IMR-90 (cell line): ENCODE results near the gene TBC1D30. TPM values are rescaled to one million over a fixed set of nuclear protein-coding genes. Genes with fewer than 3 reads are reported as not detected.

Source experiments
- ATAC-seq: fragments of 200-7000 bp; cut with Tn5 transposase; 2 replicates; pipeline ENCODE4 v1.9.1; 2020; ENCODE audit warnings: low read depth, mild to moderate bottlenecking, moderate library complexity
- BruUV-seq: library from RNA; stranded (reverse); fragments of 400-500 nt; replicated peaks from 2 replicates; lab custom pipeline; 2021; lab: Mats Ljungman, UMichigan
- CTCF ChIA-PET: fragments of 300-600 bp; formaldehyde crosslinking; extraction: SDS; loops from one replicate; lab custom pipeline; 2021; ENCODE audit warnings: antibody characterized with exemption; lab: Yijun Ruan, JAX
- POLR2A ChIA-PET: fragments of 300-600 bp; sonication (Branson Sonifier 250); formaldehyde crosslinking; loops from one replicate; lab custom pipeline; 2022; ENCODE audit warnings: antibody characterized with exemption; ENCODE audit not compliant: unreplicated experiment; lab: Charles Lee
- DNase-seq: peaks from one replicate; pipeline ENCODE4 v3.0.0; 2013
- H2AFZ ChIP-seq: replicated peaks from 2 replicates; pipeline ENCODE3; 2013; ENCODE audit warnings: low read length, mild to moderate bottlenecking; ENCODE audit not compliant: poor library complexity
- H2AK5ac ChIP-seq: 2 replicates; pipeline ENCODE4 v1.6.1; 2013; ENCODE audit warnings: low read depth, low read length, inconsistent platforms
- H2AK9ac ChIP-seq: replicated peaks from 2 replicates; pipeline ENCODE3; 2013; ENCODE audit warnings: mild to moderate bottlenecking, low read depth, low read length, moderate library complexity; ENCODE audit not compliant: poor library complexity
- H2BK120ac ChIP-seq: 2 replicates; pipeline ENCODE4 v1.6.1; 2013; ENCODE audit warnings: low read depth, low read length, inconsistent platforms
- H2BK15ac ChIP-seq: 3 replicates; pipeline ENCODE4 v1.6.1; 2013; ENCODE audit warnings: low read depth, low read length, inconsistent platforms
- H2BK20ac ChIP-seq: 2 replicates; pipeline ENCODE4 v1.6.1; 2013; ENCODE audit warnings: low read depth, mild to moderate bottlenecking, inconsistent platforms, low read length, moderate library complexity
- H2BK5ac ChIP-seq: 2 replicates; pipeline ENCODE4 v1.6.1; 2013; ENCODE audit warnings: mild to moderate bottlenecking, low read depth, low read length, inconsistent platforms; ENCODE audit not compliant: poor library complexity, severe bottlenecking
- H3K14ac ChIP-seq: replicated peaks from 2 replicates; pipeline ENCODE4 v1.6.1; 2013; ENCODE audit warnings: low read depth, low read length, inconsistent platforms
- H3K18ac ChIP-seq: 2 replicates; pipeline ENCODE4 v1.6.1; 2013; ENCODE audit warnings: low read depth, low read length, control low read depth
- H3K23ac ChIP-seq: 2 replicates; pipeline ENCODE4 v1.6.1; 2013; ENCODE audit warnings: low read depth, low read length, inconsistent platforms
- H3K27ac ChIP-seq: 2 replicates; pipeline ENCODE4 v1.5.1; 2013; ENCODE audit warnings: mild to moderate bottlenecking, control low read depth, low read length; ENCODE audit not compliant: insufficient read depth
- H3K27me3 ChIP-seq: 2 replicates; pipeline ENCODE4 v1.6.1; 2013; ENCODE audit warnings: low read length; ENCODE audit not compliant: control insufficient read depth, insufficient read depth
- H3K36me3 ChIP-seq: 2 replicates; pipeline ENCODE4 v1.6.1; 2013; ENCODE audit warnings: low read length, mixed read lengths; ENCODE audit not compliant: control insufficient read depth, insufficient read depth
- H3K4ac ChIP-seq: 2 replicates; pipeline ENCODE4 v1.6.1; 2013; ENCODE audit warnings: low read depth, low read length, inconsistent platforms
- H3K4me1 ChIP-seq: 2 replicates; pipeline ENCODE4 v1.6.1; 2013; ENCODE audit warnings: low read length, mixed read lengths; ENCODE audit not compliant: control insufficient read depth, insufficient read depth
- H3K4me2 ChIP-seq: 2 replicates; pipeline ENCODE4 v1.6.1; 2013; ENCODE audit warnings: low read depth, mild to moderate bottlenecking, control low read depth, low read length, moderate library complexity
- H3K4me3 ChIP-seq: 2 replicates; pipeline ENCODE4 v1.5.1; 2013; ENCODE audit warnings: low read depth, mild to moderate bottlenecking, control low read depth, low read length, moderate library complexity; ENCODE audit not compliant: insufficient read depth
- H3K56ac ChIP-seq: 2 replicates; pipeline ENCODE4 v1.6.1; 2013; ENCODE audit warnings: low read length, inconsistent platforms; ENCODE audit not compliant: insufficient read depth; ENCODE audit errors: extremely low read depth
- H3K79me1 ChIP-seq, 2 experiments: 2 replicates each; pipeline ENCODE4 v1.6.1; 2013; ENCODE audit warnings: low read length in 2 of 2, inconsistent platforms in 1 of 2, low read depth in 1 of 2
- H3K9ac ChIP-seq: 2 replicates; pipeline ENCODE4 v1.6.1; 2013; ENCODE audit warnings: low read depth, low read length, control low read depth
- H3K9me1 ChIP-seq: 2 replicates; pipeline ENCODE4 v1.6.1; 2013; ENCODE audit warnings: low read length, inconsistent platforms; ENCODE audit not compliant: insufficient read depth
- H3K9me3 ChIP-seq: 2 replicates; pipeline ENCODE4 v1.6.1; 2013; ENCODE audit warnings: low read length; ENCODE audit not compliant: control insufficient read depth, insufficient read depth
- H4K20me1 ChIP-seq: 2 replicates; pipeline ENCODE4 v1.6.1; 2013; ENCODE audit warnings: low read length, inconsistent platforms; ENCODE audit not compliant: insufficient read depth
- H4K5ac ChIP-seq: 2 replicates; pipeline ENCODE4 v1.6.1; 2013; ENCODE audit warnings: mild to moderate bottlenecking, low read depth, low read length, control low read depth
- H4K8ac ChIP-seq, 2 experiments: 2 replicates each; pipeline ENCODE4 v1.6.1; 2013; ENCODE audit warnings: low read depth in 2 of 2, low read length in 2 of 2, control low read depth in 1 of 2, inconsistent platforms in 1 of 2
- H4K91ac ChIP-seq: 2 replicates; pipeline ENCODE4 v1.6.1; 2013; ENCODE audit warnings: low read depth, low read length, inconsistent platforms; ENCODE audit not compliant: insufficient read depth
- CEBPB ChIP-seq: IDR thresholded peaks from 2 replicates; pipeline ENCODE4 v1.6.1; 2012; ENCODE audit warnings: low read depth, low read length, improper control_type of control experiment
- CTCF ChIP-seq: conservative IDR thresholded peaks from 2 replicates; pipeline ENCODE4 v1.5.1; 2012; ENCODE audit warnings: mild to moderate bottlenecking, low read depth, low read length, improper control_type of control experiment
- FOS ChIP-seq: fragments of 150-350 bp; IDR thresholded peaks from 2 replicates; pipeline ENCODE4 v1.6.1; 2016; ENCODE audit warnings: low read depth, low read length
- MXI1 ChIP-seq: IDR thresholded peaks from 2 replicates; pipeline ENCODE4 v1.6.1; 2012; ENCODE audit warnings: low read depth, mild to moderate bottlenecking, low read length, moderate library complexity, borderline replicate concordance
- POLR2A ChIP-seq: IDR thresholded peaks from 2 replicates; pipeline ENCODE4 v1.6.1; 2012; ENCODE audit warnings: mild to moderate bottlenecking, low read depth, low read length
- RCOR1 ChIP-seq: IDR thresholded peaks from 2 replicates; pipeline ENCODE4 v1.6.1; 2012; ENCODE audit warnings: mild to moderate bottlenecking, low read length, improper control_type of control experiment; ENCODE audit not compliant: insufficient replicate concordance
- RFX5 ChIP-seq: IDR thresholded peaks from 2 replicates; pipeline ENCODE4 v1.8.0; 2012; ENCODE audit warnings: low read depth, mild to moderate bottlenecking, low read length, moderate library complexity
- USF2 ChIP-seq: fragments of 150-350 bp; IDR thresholded peaks from 2 replicates; pipeline ENCODE4 v1.6.1; 2017; ENCODE audit warnings: mild to moderate bottlenecking, antibody characterized with exemption, low read length, low read depth
- WGBS, 2 experiments: methylation state at CpG; one replicate each; pipeline versions ENCODE4 v1.1.5 to v1.1.7; 2013; ENCODE audit warnings: missing lambda C conversion rate in 2 of 2; ENCODE audit not compliant: insufficient read length in 1 of 2; ENCODE audit errors: extremely low coverage in 2 of 2; 5-methylcytosine and 5-hydroxymethylcytosine counted together
- dilution Hi-C: fragments of 300-500 bp; cut with HindIII; formaldehyde crosslinking; loops from one replicate; pipeline ENCODE4 v1.14.3; 2018; ENCODE audit warnings: low sequenced_read_pairs; ENCODE audit not compliant: unreplicated experiment
- in situ Hi-C: fragments of 300-500 bp; cut with MboI; formaldehyde crosslinking; loops from 3 replicates; pipeline ENCODE4 v1.14.3; 2019; ENCODE audit warnings: low sequenced_read_pairs, inconsistent platforms, mixed read lengths
- intact Hi-C: fragments of 100-400 bp; cut with micrococcal nuclease; formaldehyde crosslinking; loops from 2 replicates; pipeline ENCODE4 v1.10.0; 2022
- polyA plus RNA-seq, 3 experiments: library from polyadenylated mRNA; depleted of rRNA; stranded (reverse); fragments of >200 nt; gene quantifications; 2 replicates each; pipeline ENCODE4 v1.2.3, GENCODE V29; 2012; ENCODE audit warnings: low replicate concordance in 1 of 3
- total RNA-seq: library from RNA; depleted of rRNA; stranded (reverse); fragments of >200 nt; gene quantifications from 2 replicates; pipeline ENCODE4 v1.2.3, GENCODE V29; 2012

Gene TBC1D30
- total and polyA plus RNA-seq, 2 of the 4 experiments (the other 2 are of a cell fraction), result 0.18 to 0.24 TPM

GRCh38 chr12:64860446-64860998 lies 36.1 kb downstream of the TBC1D30 start:
- H3K9me1 ChIP-seq, result no peaks in the 10 kb centered on the region
- intact Hi-C loops (no loop called here), in situ Hi-C loops (no loop called here), dilution Hi-C loops (no loop called here)
- H3K23ac ChIP-seq, result no peak overlapping the region
- H3K9me3 ChIP-seq, result no peaks in the 10 kb centered on the region
- no CpG with 5 or more reads among the region's 4 CpGs for WGBS, 2 experiments
- ChIA-PET CTCF (no interaction called here), POLR2A (no interaction called here)
- no peak overlapping the region for H2AFZ ChIP-seq
- H3K27ac ChIP-seq, result no peak overlapping the region
- H2BK15ac ChIP-seq, result no peak overlapping the region
- H3K36me3 ChIP-seq, result no peaks in the 10 kb centered on the region
- no peak overlapping the region for H4K91ac ChIP-seq
- TF ChIP-seq POLR2A (no peak), RFX5 (no peak), FOS (no peak), MXI1 (no peak), USF2 (no peak), RCOR1 (no peak), CTCF (no peak), CEBPB (no peak)
- no peaks in the 10 kb centered on the region for H3K79me1 ChIP-seq
- H4K8ac ChIP-seq, result no peak overlapping the region
- H4K5ac ChIP-seq, result no peak overlapping the region
- no peaks in the 10 kb centered on the region for H3K4me1 ChIP-seq
- no peak overlapping the region for H3K4me3 ChIP-seq
- no peak overlapping the region for H2BK20ac ChIP-seq
- H3K4ac ChIP-seq, result no peak overlapping the region
- H2BK5ac ChIP-seq, result no peak overlapping the region
- DNase-seq, result no peak
- BruUV-seq, result no TSS peak
- no peaks in the 10 kb centered on the region for H4K20me1 ChIP-seq
- no peak overlapping the region for H3K18ac ChIP-seq
- no peak overlapping the region for H2BK120ac ChIP-seq
- H3K56ac ChIP-seq, result no peak overlapping the region
- H3K27me3 ChIP-seq, result peaks cover 19% of the 10 kb centered on the region
- ATAC-seq, result no peak
- H3K4me2 ChIP-seq, result no peak overlapping the region
- H2AK5ac ChIP-seq, result no peak overlapping the region
- no peak overlapping the region for H2AK9ac ChIP-seq
- no peak overlapping the region for H3K14ac ChIP-seq
- no peak overlapping the region for H3K9ac ChIP-seq
